22Rv1 (cell line): ENCODE measurements around the gene YPEL5.

Source experiments
- CTCF ChIP-seq: fragments of 450-650 bp; IDR thresholded peaks from 2 replicates; pipeline ENCODE4 v1.5.1; 2017; ENCODE audit warnings: mild to moderate bottlenecking
- ZFX ChIP-seq: fragments of 450-650 bp; IDR thresholded peaks from 2 replicates; pipeline ENCODE4 v1.6.1; 2017; ENCODE audit warnings: antibody characterized with exemption, borderline replicate concordance

DNA sequence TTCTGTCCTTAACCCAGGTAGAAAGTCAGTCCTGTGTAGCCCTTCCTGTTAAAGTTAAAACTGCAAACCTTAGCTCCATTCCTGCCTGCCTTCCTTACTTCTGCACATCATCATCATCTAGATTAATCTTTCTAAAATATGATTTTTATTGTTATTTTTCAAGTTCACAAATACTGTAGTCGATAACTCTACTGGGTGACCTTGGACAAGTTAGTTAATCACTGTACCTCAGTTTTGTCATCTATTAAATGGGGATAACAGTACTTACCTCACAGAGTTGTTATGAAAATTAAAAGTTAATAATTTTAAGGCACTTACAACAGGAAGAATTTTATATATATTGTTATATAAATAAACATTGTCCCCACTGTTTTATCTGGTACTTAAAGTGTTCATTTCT lies 2.5 kb upstream of the YPEL5 start:
- TF ChIP-seq CTCF: no peak
- no peak for TF ChIP-seq ZFX
